Heart left ventricle (tissue), 16 donors: Measurements from ENCODE around the gene MMP7. TPM values are rescaled to one million over a fixed set of nuclear protein-coding genes. Genes with fewer than 3 reads are reported as not detected.

Source experiments
- ATAC-seq, 4 donors: fragments of 200-7000 bp; cut with Tn5 transposase; one replicate each; pipeline ENCODE4 v1.9.1; 2020 to 2022; ENCODE audit warnings: moderate library complexity in 4 of 4, mild to moderate bottlenecking in 3 of 4, moderate number of reproducible peaks in 1 of 4
- DNase-seq, 5 donors: peaks; one replicate each; pipeline ENCODE4 v3.0.0-alpha.2; 2020
- H3K27ac ChIP-seq, 12 donors: fragments of 200-600 bp; sonication (generic) in 4 of 12; one replicate each; pipeline versions ENCODE4 v1.5.0 to v1.8.0; 2016 to 2022; ENCODE audit warnings: mild to moderate bottlenecking in 2 of 12
- H3K27me3 ChIP-seq, 9 donors: fragments of 200-600 bp; sonication (generic) in 2 of 9; one replicate each; pipeline versions ENCODE4 v1.5.1 to v1.8.0; 2016 to 2022; ENCODE audit warnings: mild to moderate bottlenecking in 3 of 9
- H3K36me3 ChIP-seq, 9 donors: fragments of 200-600 bp; sonication (generic) in 2 of 9; one replicate each; pipeline versions ENCODE4 v1.5.0 to v1.8.0; 2018 to 2022; ENCODE audit warnings: mild to moderate bottlenecking in 2 of 9
- H3K4me1 ChIP-seq, 12 donors: fragments of 200-600 bp; sonication (generic) in 4 of 12; one replicate each; pipeline versions ENCODE4 v1.5.0 to v1.8.0; 2016 to 2022; ENCODE audit warnings: mild to moderate bottlenecking in 3 of 12
- H3K4me3 ChIP-seq, 12 donors: fragments of 200-600 bp; sonication (generic) in 4 of 12; one replicate each; pipeline versions ENCODE4 v1.5.0 to v1.8.0; 2017 to 2022; ENCODE audit warnings: mild to moderate bottlenecking in 9 of 12, moderate library complexity in 4 of 12
- H3K9me3 ChIP-seq, 12 donors: fragments of 200-600 bp; sonication (generic) in 4 of 12; one replicate each; pipeline versions ENCODE4 v1.5.0 to v1.8.0; 2016 to 2022; ENCODE audit warnings: mild to moderate bottlenecking in 1 of 12
- CTCF ChIP-seq, 12 donors: fragments of 200-600 bp; sonication (generic) in 4 of 12; IDR thresholded peaks; one replicate each; pipeline versions ENCODE4 v1.5.0 to v1.8.0; 2018 to 2022; ENCODE audit warnings: antibody characterized with exemption in 12 of 12, mild to moderate bottlenecking in 5 of 12
- POLR2A ChIP-seq, 2 donors: fragments of 450-650 bp; IDR thresholded peaks; one replicate each; pipeline ENCODE4 v1.6.1; 2017; ENCODE audit warnings: antibody characterized with exemption in 2 of 2, mild to moderate bottlenecking in 2 of 2, moderate library complexity in 2 of 2
- WGBS, 4 donors: extraction: QIAGEN DNeasy Blood & Tissue Kit in 2 of 4; methylation state at CpG; one replicate each; pipeline versions ENCODE4 v1.1.5 to v1.1.7; 2013 to 2018; 5-methylcytosine and 5-hydroxymethylcytosine counted together
- intact Hi-C, 10 donors: fragments of 100-400 bp; cut with DNase I; formaldehyde crosslinking; loops; one replicate each; pipeline versions ENCODE4 v1.11.1 to v1.14.2; 2022
- polyA plus RNA-seq, 2 donors: library from polyadenylated mRNA; stranded (reverse); fragments of 200-250 nt; gene quantifications; one replicate each; pipeline ENCODE4 v1.2.3, GENCODE V29; 2013
- total RNA-seq, 9 donors: library from RNA; depleted of rRNA in 2 of 9; stranded (reverse); fragments of >200 nt in 2 of 9; fragmentation: NEBNext Ultra II Directional in 3 of 9; extraction: Animal tissue kit (Norgen Biotek cat#: 25700) in 3 of 9; gene quantifications; one replicate each; pipeline versions ENCODE4 v1.1.0 to v1.2.4, GENCODE V29; 2016 to 2023
- donor health status: ischemic (EF 13 %, LVEDD 7.1; RV severe dilation, severe dysfunction).
- donor health status: healthy with polysubstance abuse.
- donor health status: DM: no; HTN: yes; CAD: no.
- donor health status: DM: no; HTN: no; CAD: no.
- donor health status: ischemic (EF 25% LVEDD 6.9; RV normal size, moderate dysfunction).
- donor health status: ischemic (EF 25% LVEDD 5.7; RV mildly dilated, moderate dysfunction).
- donor health status: healthy.
- donor health status: DM: yes; HTN: yes; CAD: no.
- donor health status: ischemic (EF 35%, LVEDD 5.7; RV mildly dilated, moderate dysfunction).
- donor health status: nonischemic (EF 11% LVEDD 7.7; RV severe dilation, severe dysfunction).
- donor health status: DM: yes; HTN: yes; CAD: no.
- donor health status: PGD.
- donor health status: ischemic (EF 29% LVEDD 5.4; RV normal size, mild dysfunction).
- donor health status: nonischemic (EF 23%, LVEDD 6.1; RV moderate dilation, normal function).

Gene MMP7
- total and polyA plus RNA-seq, 11 donors = 1.5 TPM; not detected in 10

- 72 to 90% (median 87%) methylated on average over 3 to 4 of the region's 4 CpGs for WGBS, 4 donors
- ATAC-seq (no peak), DNase-seq (no peak)
Measured at GRCh38 chr11:102497061-102497460, 33.5 kb downstream of the MMP7 start.

GRCh38 chr11:102495161-102496042 is 35.1 kb downstream of the MMP7 start:
- Histone ChIP-seq H3K27me3 (peaks cover 0 to 20% (median 0%) of the 10 kb centered on the region in 9 donors), H3K9me3 (no peaks in the 10 kb centered on the region), H3K4me3 (no peak overlapping the region), H3K27ac (no peak overlapping the region), H3K4me1 (no peaks in the 10 kb centered on the region), H3K36me3 (no peaks in the 10 kb centered on the region)
- peak in 2 of 5 donors; percentile 39 to 48 for DNase-seq
- peak in 3 of 4 donors; percentile 71 to 83 (median 76) for ATAC-seq
- no peak for TF ChIP-seq POLR2A (IDR thresholded peaks at IDR 0.05)
- peak; percentile 62 to 81 (median 72) for TF ChIP-seq CTCF (IDR thresholded peaks at IDR 0.05)
- 30 to 36% (median 32%) methylated on average over 12 of the region's 12 CpGs for WGBS, 4 donors
- intact Hi-C loops = loop anchor here (1.0 to 10.0 kb wide), 16 partner anchors 101 to 211 kb away; partner anchors contain the start of gene BIRC2 (in 2 of the 10)

More at GRCh38 chr11:102497061-102497460, 33.5 kb downstream of the MMP7 start:
- Histone ChIP-seq H3K4me1 (no peaks in the 10 kb centered on the region), H3K4me3 (no peak overlapping the region), H3K27me3 (peaks cover 0 to 18% (median 0%) of the 10 kb centered on the region in 9 donors), H3K27ac (no peak overlapping the region), H3K9me3 (no peaks in the 10 kb centered on the region), H3K36me3 (no peaks in the 10 kb centered on the region)
- TF ChIP-seq POLR2A (IDR thresholded peaks at IDR 0.05) = no peak
- no peak for TF ChIP-seq CTCF (IDR thresholded peaks at IDR 0.05)
- intact Hi-C loops = loop anchor here in 6 of 10 donors (5.0 to 10.0 kb wide), 7 partner anchors 102 to 212 kb away; no protein-coding TSS in a partner anchor

DNA sequence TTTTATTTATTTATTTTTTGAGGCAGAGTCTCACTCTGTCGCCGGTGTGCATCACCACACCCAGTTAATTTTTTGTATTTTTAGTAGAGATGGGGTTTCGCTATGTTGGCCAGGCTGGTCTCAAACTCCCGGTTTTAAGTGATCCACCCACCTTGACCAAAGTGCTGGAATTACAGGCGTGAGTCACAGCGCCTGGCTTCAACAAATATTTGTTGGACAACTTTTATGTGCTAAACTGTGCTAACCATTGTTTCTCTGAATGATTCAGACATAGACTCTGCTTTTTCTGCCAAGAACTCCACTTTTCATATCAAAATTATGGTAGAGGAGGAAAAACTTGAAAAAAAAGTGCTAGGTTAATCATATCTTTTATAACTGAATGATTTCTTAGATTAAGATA is 36.3 kb downstream of the MMP7 start:
- no peak overlapping the region for H3K4me3 ChIP-seq
- TF ChIP-seq POLR2A (IDR thresholded peaks at IDR 0.05) (no peak), CTCF (IDR thresholded peaks at IDR 0.05) (no peak)
- no peaks in the 10 kb centered on the region for H3K4me1 ChIP-seq
- ATAC-seq = no peak
- H3K27ac ChIP-seq = no peak overlapping the region
- 85 to 92% (median 90%) methylated on average over 6 of the region's 6 CpGs for WGBS, 4 donors
- no peaks in the 10 kb centered on the region for H3K36me3 ChIP-seq
- no peaks in the 10 kb centered on the region for H3K9me3 ChIP-seq
- intact Hi-C loops = loop anchor here (2.0 to 10.0 kb wide), 12 partner anchors 99 to 209 kb away; partner anchors contain the start of gene BIRC2 (in 2 of the 10)
- H3K27me3 ChIP-seq = peaks cover 0 to 25% (median 0%) of the 10 kb centered on the region in 9 donors
- DNase-seq = no peak

DNA sequence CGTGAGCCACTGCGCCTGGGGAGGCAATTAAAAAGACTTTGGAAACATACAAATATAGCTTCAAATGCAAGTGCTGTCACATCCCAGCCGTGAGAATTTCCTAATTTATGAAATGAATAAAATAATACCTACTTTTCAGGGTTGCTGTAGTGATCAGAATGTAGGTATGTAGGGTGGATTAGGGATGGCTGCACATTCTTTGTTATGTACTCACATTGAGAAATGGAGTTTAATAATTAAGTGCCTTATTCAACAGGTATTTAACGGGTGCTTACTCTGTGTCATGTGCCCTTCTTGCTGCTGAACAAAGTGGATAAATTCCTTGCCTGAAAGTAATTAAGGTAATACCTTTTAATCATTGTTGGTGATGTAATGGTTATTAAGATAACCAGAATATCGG is 37.0 kb downstream of the MMP7 start:
- intact Hi-C loops = loop anchor here in 5 of 10 donors (5.0 to 10.0 kb wide), 5 partner anchors 99 to 209 kb away; no protein-coding TSS in a partner anchor
- Histone ChIP-seq H3K27ac (no peak overlapping the region), H3K27me3 (peaks cover 0 to 25% (median 0%) of the 10 kb centered on the region in 9 donors), H3K36me3 (no peaks in the 10 kb centered on the region), H3K4me3 (no peak overlapping the region), H3K9me3 (no peaks in the 10 kb centered on the region), H3K4me1 (no peaks in the 10 kb centered on the region)
- WGBS, 4 donors = 70 to 86% (median 78%) methylated on average over 5 of the region's 5 CpGs
- ATAC-seq (no peak), DNase-seq (no peak)
- no peak for TF ChIP-seq POLR2A (IDR thresholded peaks at IDR 0.05)
- TF ChIP-seq CTCF (IDR thresholded peaks at IDR 0.05) = no peak
